HG02870 (cell line): ENCODE results near the gene RFPL3.
"Not testable (repeated sequence)": the region's sequence is repeated elsewhere in the genome, so short reads cannot be mapped to it uniquely, and the experiment has no call there.

Experiments used
- ATAC-seq: cut with Tn5 transposase; IDR thresholded peaks from one replicate; pipeline ENCODE4 v1.9.1; 2021; ENCODE audit warnings: mild to moderate bottlenecking, moderate library complexity; ENCODE audit not compliant: unreplicated experiment

Gene RFPL3

DNA sequence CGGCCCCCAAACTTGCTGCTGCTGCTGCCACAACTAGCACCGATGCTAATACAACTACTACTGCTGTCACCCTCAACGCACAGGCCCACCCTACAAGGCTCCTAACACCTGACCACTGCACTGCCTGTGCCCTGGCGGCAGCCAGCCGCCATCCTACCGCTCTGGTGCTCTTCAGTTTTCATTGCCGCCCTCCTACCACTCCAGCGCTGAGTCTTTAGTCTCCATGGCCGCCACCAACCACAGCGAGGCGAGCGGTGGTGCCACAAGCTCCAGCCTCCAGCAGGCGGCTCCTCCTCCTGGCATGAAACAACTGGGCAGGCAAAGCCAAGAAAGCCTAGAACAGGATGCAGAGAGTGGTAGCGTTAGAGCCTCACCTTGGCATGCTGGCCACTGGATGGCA, 5.0 kb upstream of the RFPL3 start:
- no peak for ATAC-seq

DNA sequence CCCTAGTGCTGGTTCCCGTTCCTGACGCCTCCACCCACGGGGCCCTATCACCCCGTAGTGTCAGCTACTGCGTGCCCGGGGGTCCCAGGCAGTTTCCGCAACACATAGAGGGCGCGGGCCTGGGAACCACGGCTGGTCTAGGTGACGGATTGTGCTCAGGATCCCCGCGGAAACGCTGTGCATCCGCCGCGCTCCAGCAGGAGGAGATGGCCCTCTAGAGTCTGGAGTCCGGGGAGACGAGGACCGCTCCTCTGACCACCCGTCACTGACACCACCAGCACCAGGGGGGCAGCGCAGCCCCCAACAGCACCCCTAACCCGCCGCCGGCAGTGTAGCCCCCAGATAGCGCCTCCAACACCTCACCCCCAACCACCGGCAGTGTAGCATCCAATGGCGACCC, 4.4 kb upstream of the RFPL3 start:
- ATAC-seq: no peak

DNA sequence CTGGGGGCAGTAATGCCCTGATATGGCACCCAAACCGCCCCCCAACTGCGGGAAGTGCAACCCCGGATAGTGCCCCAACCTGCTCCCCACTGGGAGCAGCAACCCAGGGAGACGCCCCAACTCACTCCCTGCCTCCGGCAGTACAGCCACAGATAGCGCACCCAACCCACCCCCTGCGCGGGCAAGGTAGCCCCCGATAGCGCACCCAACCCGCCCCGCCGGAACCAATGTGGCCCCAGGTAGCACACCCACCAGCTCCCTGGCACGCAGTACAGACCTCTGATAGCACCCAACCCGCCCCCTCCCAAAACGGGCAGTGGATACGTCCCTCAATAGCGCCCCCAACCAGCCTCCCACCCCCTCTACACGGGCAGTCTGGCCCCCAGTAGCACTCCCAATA, 3.8 kb upstream of the RFPL3 start:
- no peak for ATAC-seq

DNA sequence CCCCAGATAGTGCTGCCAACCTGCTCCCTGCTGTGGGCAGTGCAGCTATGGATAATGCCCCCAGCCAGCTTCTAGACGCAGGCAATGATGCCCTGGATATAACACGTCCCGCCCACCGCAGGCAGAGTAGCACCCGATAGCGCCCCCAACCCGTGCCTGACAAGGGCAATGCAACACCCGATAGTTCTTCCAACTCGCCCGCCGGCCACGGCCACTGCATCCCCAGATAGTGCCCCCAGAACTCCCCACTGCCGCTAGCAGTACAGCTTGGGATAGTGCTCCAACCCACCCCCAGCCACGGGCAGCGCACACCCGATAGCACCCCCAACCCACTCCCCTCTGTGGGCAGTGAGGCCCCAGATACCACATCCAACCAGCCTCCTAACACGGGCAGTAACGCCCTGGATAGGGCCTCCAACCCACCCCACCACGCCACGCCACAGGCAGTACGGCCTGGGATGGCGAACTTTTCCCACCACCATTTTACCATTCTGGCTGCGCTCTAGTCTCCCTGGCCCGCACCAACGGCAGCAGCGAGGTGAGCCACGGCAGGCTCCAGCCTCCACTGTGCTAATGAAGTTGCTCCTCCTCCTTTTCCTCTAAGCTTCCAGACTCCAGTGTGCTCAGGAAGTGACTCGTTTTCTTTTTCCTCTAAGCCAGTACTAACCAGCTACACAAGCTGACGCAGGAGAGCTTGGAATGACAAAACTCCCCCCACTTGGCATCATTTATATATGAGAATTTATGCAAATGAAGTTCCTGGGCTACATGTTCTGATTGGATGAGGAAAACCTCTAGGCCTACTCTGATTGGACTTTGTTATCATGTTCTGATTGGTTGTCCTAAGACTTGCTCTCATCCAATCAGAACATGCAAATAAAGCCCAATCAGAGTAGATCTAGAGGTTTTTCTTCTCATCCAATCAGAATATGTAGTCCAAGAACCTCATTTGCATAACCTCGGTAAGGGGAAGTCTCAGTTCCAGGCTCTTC, 3.0 kb upstream of the RFPL3 start:
- ATAC-seq: no peak

DNA sequence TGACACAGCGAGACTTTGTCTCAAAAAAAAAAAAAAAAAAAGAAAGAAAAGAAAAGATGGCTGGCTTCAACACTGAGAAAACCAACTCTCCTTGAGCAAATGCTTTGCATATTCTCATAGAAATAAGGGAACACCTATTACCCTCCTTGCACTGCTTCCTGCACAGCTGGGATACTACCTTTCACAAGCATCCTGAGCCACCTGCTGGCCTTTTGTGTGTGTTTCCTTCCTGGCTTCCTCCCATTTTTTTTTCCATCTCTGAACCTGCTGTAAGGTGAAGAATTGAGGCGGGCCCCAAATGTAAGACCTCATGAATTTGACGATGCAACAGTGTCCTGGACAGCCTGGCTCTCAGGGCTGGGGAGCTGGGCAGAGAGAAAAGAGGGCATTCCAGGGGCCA, 1.9 kb upstream of the RFPL3 start:
- no peak for ATAC-seq

DNA sequence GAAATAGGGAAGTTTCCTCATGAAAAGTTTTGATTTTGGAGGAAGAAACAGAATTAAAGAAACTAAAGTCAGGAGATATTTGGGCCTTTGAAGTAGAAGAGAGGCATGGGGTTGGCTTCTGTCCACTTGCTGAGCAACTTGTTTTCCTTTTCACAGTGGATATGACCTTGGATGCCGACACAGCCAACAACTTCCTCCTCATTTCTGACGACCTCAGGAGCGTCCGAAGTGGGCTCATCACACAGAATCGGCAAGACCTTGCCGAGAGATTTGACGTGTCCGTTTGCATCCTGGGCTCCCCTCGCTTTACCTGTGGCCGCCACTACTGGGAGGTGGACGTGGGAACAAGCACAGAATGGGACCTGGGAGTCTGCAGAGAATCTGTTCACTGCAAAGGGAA, 2.4 kb downstream of the RFPL3 start:
- not testable (repeated sequence) for ATAC-seq

DNA sequence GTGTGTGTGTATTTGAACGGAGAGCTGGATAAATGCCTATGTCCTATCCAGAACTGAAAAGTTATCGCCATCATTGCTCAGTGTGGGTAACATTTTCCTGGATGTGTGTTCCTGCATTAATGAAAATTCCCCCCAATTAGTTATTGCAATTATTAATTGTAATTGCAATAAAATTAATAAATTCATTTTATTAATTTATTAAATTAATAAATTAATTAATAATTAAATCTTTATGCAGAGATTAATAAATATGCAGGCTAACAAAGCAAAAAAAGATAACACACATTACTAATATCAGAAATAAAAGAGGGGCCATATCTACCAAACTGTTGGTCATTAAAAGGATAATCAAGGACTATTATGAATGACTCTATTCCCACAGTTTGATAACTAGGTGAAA, 3.6 kb downstream of the RFPL3 start:
- ATAC-seq: no peak

DNA sequence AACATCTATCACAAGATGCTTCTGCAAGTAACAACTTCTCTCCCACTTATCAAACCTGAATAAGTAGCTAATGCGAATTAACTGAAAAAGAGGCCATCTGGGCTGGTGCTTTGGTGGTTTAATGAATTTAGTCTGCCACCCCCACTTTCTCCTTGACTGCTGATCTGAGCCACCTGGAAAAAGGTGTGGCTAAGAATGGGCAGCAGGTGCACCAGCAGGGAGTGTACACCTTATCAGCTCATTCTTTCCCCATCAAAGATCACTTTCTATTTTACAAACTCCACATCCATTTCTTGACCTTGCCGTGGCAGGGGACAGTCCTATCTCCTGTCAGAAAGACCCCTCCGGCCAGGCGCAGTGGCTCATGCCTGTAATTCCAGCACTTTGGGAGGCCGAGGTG, 6.5 kb downstream of the RFPL3 start:
- ATAC-seq: no peak

DNA sequence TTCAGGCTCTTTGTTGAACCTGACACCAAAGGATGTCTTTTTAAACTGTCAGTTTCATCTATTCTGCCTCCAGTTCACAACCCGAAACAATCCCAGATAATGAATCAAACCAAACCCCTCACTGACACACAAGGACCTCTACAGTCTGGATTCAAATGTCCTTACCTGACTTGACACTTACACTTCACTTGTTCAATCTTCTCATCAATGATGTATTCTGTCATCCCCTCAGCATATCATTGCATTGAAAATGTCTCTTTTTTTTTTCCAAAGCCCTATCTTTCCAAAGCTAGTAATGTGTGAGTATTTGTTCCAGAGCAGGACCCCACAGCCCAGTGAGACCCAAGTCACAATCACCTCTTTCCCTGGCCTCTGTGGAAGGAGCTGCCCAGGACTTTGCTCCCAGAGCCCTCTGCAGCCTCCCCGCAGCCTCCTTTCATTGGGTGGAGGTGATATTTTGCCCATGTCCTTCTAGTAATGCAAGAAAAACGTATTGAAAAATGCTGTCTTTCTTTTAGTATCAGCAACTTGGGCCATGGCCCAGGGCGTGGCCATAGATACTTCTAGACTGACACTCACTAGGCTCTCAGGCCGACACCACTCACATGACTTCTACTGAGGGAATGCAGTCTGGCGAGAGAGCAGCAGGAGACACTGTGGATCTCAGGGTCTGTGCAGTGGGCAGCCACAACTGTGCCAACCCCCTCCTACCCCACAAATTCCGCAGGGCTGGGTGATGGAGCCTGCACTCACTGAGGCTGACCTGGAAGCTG, 18.2 kb downstream of the RFPL3 start:
- no peak for ATAC-seq

DNA sequence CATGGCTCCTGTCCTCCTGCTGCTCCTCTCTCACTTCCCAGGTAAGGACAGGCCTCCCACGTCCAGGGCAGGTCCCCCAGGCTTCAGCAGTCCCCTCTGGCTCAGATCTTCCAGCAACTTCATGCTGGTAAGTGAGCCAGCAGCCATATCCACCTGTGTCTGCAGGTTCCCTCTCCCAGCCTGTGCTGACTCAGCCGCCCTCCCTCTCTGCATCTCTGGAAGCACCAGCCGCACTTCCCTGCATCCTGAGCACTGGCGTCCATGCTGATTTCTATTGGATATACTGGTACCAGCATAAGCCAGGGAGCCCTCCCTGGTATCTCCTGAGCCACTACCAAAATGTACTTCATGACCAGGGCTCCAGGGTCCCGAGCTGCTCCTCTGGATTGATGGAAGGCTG, 19.0 kb downstream of the RFPL3 start:
- ATAC-seq: no peak

DNA sequence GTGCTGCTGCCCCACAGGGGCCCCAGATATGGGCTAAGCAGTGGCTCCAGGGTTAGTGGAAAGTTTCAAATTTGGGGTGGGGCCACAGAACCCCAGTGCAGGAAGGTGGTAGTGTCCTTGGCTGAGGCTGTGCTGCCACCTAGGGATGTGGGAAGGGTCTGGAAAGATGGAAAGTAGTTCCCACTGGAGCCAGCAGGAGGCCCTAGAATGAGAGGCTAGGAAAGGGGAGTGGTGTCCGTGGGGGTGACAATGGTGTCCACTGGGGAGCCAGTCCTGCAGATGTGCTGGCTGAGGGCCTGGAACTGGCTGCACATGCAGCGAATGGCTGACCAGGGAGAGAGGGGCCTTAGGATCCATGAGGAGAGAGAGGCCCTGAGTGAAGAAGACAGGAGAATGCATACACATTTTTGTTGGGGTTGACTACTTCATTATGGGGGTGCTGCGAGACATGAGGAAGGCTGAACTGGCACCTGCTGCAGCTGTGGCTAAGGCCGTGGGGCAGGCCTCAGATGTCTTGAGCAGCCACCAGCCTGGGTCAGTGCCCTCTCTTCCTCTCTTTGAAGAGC, 21.1 kb downstream of the RFPL3 start:
- ATAC-seq: no peak

DNA sequence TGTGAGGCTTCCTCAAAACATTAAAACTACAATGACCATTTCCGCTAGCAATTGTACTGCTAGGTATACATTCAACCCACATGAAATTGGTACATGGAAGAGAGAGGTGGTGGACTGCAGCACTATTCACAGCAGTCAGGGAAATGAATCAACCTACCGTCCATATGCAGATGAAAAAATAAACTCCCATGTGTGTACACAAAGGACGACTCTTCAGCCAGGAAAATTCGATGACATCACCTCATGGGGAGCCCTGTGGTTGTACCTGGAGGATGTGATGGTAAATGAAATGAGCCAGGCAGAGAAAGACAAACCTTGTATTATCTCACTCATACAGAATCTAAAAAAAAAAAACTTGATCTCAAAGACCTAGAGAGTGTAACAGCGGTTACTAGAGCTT, 23.3 kb downstream of the RFPL3 start:
- ATAC-seq: no peak

DNA sequence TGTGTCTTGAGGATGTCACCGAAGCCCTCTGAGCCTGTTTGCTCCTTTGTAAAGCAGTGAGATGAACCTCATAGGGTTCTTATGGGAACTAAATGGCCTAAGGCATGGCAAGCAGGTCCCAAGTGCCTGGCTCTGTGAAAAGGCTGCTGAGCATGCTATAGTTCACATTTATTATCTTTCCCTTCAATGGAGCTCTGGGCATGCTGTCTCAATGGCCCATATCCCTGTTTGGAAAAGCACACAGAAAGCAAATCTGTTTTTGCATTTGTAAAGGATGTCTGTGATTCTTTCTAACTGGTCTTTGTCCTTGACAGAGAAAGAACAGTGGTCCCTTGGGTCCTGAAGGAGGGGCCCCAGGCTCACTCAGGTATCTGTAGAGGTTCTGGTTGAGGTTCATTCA, 28.0 kb downstream of the RFPL3 start:
- ATAC-seq: no peak

DNA sequence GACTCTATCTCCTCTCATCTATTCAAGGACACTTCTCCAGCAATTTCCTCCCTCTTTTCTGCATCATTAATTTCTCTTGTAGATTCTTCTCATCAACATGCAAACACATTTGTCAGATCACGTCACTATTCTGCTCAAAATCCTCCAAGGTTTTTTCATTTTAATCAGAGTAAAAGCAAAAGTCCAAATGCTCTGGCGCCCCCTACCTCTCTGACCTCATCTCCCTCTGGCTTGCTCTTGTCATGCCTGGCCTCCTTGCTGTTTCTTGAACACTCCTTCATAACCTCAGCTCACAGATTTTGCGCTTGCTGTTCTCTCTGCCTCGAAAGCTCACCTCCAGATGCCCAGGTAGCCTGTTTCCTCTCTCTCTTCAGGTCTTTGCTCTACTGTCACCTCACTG, 32.0 kb downstream of the RFPL3 start:
- ATAC-seq: no peak

DNA sequence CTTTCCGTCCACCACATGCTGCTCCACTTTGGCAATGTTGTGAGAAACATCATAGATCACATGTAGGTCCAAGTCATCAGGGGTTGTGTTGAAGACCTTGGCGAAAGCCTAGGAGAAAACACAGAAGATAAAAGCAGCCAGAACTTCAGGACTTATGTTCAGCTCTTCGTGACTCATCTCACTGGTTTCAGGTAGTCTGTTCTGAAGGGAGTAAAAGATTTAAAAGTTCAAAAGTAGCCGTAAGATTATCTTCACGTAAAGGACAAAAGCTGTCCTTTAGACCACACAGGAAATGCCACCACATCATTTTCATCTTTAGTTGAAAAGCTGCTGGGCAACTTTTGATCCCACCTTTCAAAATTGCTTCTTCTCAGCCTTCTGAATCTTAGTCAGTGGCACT, 37.4 kb downstream of the RFPL3 start:
- ATAC-seq: no peak

DNA sequence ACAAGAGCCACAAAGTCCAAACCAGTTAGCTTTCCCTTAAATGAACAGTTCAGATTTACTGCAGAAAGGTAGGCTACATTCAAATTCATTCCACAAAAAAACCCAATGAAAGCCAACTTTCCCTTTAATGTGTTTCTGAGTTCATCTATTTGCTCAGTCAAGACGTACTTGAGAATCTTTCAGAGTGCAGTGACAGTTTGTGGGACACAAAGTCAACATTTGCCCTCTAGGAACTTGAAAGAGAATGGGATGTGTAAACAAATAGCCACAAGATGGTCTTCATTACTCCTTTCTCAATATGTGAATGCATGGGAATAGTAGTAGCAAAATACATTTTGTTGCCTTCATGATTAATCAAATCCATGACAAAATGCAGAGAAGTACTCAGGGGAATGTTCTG, 38.6 kb downstream of the RFPL3 start:
- no peak for ATAC-seq

DNA sequence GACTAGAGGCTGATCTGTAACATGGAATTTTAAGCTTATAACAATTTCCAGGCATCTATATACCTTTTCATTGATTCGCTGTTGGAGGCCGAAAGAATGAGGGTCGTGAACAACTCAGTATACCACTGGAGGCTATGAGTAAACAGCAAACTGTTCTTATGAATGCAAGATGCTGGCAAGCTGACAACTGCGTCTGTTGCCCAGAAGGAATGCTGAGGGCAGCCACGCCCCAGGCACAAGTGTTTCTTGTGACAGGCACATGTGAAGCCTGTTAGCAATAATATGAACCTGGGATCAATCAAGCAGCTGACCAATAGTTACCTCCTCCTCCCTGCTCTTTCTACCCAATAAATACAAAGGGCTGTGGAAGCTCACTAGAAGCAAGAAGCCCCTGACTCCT, 39.1 kb downstream of the RFPL3 start:
- ATAC-seq: no peak

DNA sequence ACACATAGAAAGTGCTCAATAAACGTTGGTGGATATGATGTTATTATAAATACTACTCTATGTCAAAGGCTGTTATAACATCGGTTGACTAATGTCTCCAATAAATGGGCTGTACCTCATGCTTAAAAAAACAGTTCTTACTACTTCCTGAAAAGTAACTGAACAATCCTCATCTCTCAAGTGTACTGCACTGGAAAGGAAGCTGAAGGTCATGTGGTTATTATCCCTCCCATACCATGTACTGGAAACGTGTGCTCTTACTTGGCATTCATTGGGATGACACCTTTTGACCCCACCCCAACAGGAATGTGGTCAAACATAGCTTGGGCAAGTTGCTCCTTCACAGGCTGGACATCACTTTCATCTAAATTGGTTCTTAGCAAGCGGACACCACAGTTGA, 43.8 kb downstream of the RFPL3 start:
- ATAC-seq: no peak

DNA sequence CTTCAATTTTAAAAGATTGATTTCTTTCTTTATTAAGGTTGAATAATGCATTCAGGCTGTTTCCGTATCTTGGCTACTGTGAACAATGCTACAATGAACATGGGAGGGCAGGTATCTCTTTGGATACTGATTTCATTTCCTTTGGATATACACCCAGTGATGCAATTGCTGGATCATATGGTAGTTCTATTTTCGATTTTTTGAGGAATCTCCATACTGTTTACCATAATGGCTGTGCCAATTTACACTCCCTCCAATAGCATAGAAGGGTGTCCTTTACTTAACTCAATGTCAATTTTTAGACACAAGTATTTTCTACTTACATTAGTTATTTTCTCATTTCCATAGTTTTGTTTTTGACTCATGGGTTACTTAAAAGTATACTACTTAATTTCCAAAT, 46.4 kb downstream of the RFPL3 start:
- ATAC-seq: no peak

DNA sequence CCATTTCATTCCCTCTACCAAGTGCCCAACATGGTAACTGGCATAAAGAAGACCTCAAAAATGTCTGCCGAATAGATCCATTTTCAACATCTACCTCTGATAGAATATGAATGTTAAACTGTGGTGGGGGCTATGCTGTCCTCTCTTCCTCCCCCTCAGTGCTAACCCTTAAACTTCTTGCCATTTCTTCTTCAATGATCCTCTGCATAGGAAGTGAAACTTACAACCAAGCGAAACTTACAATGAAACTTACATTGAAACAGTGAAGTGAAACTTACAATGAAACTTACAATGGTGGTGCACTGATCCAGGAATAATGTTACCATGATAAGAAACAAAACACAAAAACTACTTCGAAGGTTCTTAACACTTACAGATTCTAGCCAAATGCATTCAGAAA, 49.6 kb downstream of the RFPL3 start:
- ATAC-seq: peak; percentile 42

DNA sequence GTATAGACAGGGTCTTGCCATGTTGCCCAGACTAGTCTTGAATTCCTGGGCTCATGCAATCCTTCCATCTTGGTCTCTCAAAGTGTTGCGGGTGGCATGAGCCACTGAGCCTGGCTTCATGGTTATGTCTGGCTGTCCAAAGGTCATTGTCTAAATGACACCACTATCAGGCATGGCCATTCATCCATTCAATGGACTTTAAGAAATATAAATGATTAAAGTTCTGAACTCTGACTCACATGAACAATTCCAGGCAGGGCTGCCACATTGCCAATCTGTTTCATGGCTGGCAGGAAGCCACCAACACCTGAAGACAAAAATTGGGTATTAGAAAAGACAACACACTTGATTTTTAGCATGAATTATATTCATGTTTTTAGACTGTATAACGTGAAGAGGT, 50.3 kb downstream of the RFPL3 start:
- ATAC-seq: no peak

DNA sequence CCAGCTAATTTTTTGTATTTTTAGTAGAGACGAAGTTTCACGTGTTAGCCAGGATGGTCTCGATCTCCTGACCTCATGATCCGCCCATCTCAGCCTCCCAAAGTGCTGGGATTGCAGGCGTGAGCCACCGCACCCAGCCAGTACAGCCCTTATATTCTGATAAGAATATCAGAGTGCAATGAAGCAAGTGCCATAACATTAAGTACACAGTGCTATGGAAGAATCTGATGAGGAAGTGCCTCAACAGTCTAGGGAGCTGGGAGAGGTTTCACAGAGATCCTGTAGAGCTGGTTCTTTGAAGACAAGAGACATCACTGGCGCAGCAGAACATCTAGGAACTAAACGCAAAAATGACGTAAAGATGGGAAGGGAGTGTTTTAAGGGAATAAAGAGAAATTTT, 52.3 kb downstream of the RFPL3 start:
- ATAC-seq: no peak
